GM06990 (cell line): Measurements from ENCODE around the gene NHERF2.

Source experiments
- DNase-seq: peaks from one replicate; pipeline ENCODE4 v3.0.0-alpha.2; 2011; ENCODE audit not compliant: insufficient read length; ENCODE audit errors: extremely low read depth
- H3K27me3 ChIP-seq: replicated peaks from 2 replicates; pipeline ENCODE4 v1.6.0; 2011; ENCODE audit warnings: low read length; ENCODE audit not compliant: control insufficient read depth, insufficient read depth
- H3K36me3 ChIP-seq: 2 replicates; pipeline ENCODE4 v1.5.1; 2011; ENCODE audit warnings: low read length; ENCODE audit not compliant: control insufficient read depth, insufficient read depth
- H3K4me3 ChIP-seq: replicated peaks from 2 replicates; pipeline ENCODE4 v1.5.1; 2011; ENCODE audit warnings: low read depth, mild to moderate bottlenecking, control low read depth, low read length
- CTCF ChIP-seq: IDR thresholded peaks from 2 replicates; pipeline ENCODE4 v1.5.1; 2011; ENCODE audit warnings: low read length, control low read depth, mild to moderate bottlenecking, inconsistent platforms; ENCODE audit not compliant: insufficient read depth, poor library complexity, severe bottlenecking

NHERF2 gene

DNA sequence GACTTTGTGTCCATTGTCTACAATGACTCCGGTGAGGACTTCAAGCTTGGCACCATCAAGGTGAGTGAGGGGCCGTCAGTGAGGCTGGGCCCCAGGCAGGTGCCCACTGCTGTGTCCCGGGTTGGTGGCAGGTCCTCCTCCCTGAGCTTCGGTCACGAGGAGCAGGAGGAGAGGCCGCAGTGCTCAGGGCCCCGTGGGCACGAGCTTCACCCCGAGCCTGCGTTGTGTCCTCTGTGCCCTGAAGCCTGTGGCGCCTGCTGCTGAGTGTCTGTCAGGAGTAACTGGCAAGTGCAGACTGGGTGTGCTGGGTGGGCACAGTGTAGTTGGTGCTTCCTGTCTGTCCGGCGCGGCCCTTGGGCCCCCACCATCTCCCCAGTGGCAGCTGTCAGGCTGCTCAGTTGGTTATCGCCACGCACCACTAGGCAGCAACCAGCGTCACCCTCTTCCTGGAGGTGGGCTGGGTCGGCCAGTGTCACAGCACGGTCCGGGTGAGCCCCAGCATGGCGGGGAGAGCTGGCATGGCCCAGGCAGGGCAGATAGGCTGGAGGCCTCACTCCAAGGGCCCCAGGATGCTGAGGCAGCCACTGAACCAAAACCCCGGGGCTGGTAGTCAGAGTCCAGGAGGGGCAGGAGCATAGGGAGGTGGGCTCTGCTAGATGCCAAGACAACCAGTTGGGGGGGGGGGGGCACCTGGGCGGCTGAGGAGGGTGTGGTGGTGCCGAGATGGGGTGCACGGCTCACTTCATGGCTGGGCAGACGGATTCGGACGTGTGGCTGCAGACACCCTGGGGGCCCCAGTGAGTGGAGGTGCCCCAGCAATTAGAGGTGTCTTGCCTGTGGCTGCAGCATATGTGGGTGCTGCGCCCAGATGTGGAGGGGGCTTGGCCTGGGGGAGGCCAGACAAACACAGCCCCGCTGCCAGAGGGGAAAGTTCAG, 60.4 kb downstream of the NHERF2 start:
- H3K36me3 ChIP-seq: peaks cover 33% of the 10 kb centered on the region
- no peak for TF ChIP-seq CTCF

DNA sequence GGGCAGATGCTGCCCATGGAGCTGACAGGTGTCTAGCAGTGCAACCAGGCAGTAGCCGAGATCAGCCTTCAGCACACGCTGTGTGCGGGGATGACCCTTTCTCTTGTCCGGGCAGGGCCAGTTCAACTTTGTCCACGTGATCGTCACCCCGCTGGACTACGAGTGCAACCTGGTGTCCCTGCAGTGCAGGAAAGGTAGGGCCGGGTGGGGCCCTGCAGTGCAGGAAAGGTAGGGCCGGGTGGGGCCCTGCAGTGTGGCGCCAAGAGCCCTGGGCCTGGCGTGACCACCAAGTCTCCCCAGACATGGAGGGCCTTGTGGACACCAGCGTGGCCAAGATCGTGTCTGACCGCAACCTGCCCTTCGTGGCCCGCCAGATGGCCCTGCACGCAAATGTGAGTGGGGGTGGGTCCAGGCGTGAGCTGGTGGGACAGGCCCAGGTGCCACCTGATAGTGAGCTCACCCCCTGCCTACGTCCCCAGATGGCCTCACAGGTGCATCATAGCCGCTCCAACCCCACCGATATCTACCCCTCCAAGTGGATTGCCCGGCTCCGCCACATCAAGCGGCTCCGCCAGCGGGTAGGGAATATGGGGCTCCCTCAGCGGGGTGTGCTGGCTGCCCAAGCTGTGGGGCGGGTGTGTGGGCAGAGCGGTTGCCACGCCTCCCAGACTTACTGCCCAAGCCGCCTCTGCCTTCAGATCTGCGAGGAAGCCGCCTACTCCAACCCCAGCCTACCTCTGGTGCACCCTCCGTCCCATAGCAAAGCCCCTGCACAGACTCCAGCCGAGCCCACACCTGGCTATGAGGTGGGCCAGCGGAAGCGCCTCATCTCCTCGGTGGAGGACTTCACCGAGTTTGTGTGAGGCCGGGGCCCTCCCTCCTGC, 61.3 kb downstream of the NHERF2 start:
- no peak overlapping the region for H3K4me3 ChIP-seq
- TF ChIP-seq CTCF: no peak
- no peaks in the 10 kb centered on the region for H3K27me3 ChIP-seq
- peaks cover 30% of the 10 kb centered on the region for H3K36me3 ChIP-seq
- DNase-seq: no peak

More for the DNA sequence above, 60.4 kb downstream of the NHERF2 start:
- Histone ChIP-seq H3K27me3 (no peaks in the 10 kb centered on the region), H3K4me3 (no peak overlapping the region)
- DNase-seq: no peak
